ENCODE results near the gene ERN1. TPM values are rescaled to one million over a fixed set of nuclear protein-coding genes. Genes with fewer than 3 reads are reported as not detected.

The ERN1 gene
- total and polyA plus RNA-seq, 2 of the 13 experiments (the other 11 are each of a cell fraction or from before 2014, with no cell fraction given), result 6.0 to 12.7 TPM

- no peak for TF ChIP-seq ZBED4 (CRISPR knock-in tag; IDR thresholded peaks at IDR 0.05; ENCODE audit: borderline replicate concordance)
- TF ChIP-seq MAZ (IDR thresholded peaks at IDR 0.05; ENCODE audit: borderline replicate concordance, low read depth, low read length), result no peak
- TF ChIP-seq MAZ (CRISPR knock-in tag; IDR thresholded peaks at IDR 0.05; ENCODE audit: low read depth), result peak; percentile 55
- TF ChIP-seq ARID4A (CRISPR knock-in tag; IDR thresholded peaks at IDR 0.05; ENCODE audit: borderline replicate concordance), result peak; percentile 79
- peak; percentile 49; the same call in 1 of the 2 replicates for TF ChIP-seq ZSCAN25 (CRISPR knock-in tag; IDR thresholded peaks at IDR 0.05)
- TF ChIP-seq HINFP (CRISPR knock-in tag; IDR thresholded peaks at IDR 0.05; ENCODE audit: low read depth), result 0 out of 2 replicates have a peak, but pooled peaks have one; percentile 56
- TF ChIP-seq ZBTB7B (CRISPR knock-in tag; IDR thresholded peaks at IDR 0.05), result peak; percentile 50; the same call in 1 of the 2 replicates
- peak; percentile 87 for TF ChIP-seq ZNF777 (CRISPR knock-in tag; IDR thresholded peaks at IDR 0.05)
- TF ChIP-seq PHF8 (CRISPR knock-in tag; IDR thresholded peaks at IDR 0.05), result 0 out of 2 replicates have a peak, but pooled peaks have one; percentile 52
- TF ChIP-seq THRA (CRISPR knock-in tag; IDR thresholded peaks at IDR 0.05; ENCODE audit: borderline replicate concordance), result no peak
- 0 out of 2 replicates have a peak, but pooled peaks have one; percentile 11 for TF ChIP-seq CTCF (CRISPR knock-in tag; IDR thresholded peaks at IDR 0.05)
- TF ChIP-seq TEAD3 (CRISPR knock-in tag; optimal IDR thresholded peaks at IDR 0.05; ENCODE audit: borderline replicate concordance), result no peak
- TF ChIP-seq HIVEP1 (CRISPR knock-in tag; IDR thresholded peaks at IDR 0.05), result no peak
- 0 out of 2 replicates have a peak, but pooled peaks have one; percentile 48 for TF ChIP-seq ZNF607 (CRISPR knock-in tag; IDR thresholded peaks at IDR 0.05; ENCODE audit: borderline replicate concordance)
- no peak for TF ChIP-seq ZNF354B (CRISPR knock-in tag; IDR thresholded peaks at IDR 0.05)
Observed at GRCh38 chr17:63998050-63998720, 131.8 kb downstream of the ERN1 start, which contains the start of gene PRR29 (continued).

Measured in HepG2 (cell line).